ENCODE results near the gene TUBB.

The TUBB gene

DNA sequence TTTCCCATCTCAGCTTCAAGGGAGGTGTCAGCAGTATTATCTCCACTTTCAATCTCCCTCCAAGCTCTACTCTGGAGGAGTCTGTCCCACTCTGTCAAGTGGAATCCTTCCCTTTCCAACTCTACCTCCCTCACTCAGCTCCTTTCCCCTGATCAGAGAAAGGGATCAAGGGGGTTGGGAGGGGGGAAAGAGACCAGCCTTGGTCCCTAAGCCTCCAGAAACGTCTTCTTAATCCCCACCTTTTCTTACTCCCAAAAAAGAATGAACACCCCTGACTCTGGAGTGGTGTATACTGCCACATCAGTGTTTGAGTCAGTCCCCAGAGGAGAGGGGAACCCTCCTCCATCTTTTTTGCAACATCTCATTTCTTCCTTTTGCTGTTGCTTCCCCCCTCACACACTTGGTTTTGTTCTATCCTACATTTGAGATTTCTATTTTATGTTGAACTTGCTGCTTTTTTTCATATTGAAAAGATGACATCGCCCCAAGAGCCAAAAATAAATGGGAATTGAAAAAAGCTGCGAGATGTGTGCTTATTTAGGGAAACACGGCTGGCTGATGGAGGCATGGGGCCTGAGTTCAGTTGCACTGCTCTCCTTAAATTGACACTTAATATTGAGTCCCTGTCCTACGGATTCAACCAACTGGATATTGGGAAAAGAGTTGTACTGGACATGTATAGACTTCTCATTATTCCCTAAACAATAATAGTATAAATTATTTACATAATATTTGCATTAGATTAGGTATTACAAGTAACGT lies 4.9 kb downstream of the TUBB start:
- no peak for DNase-seq (ENCODE audit: low spot score)

DNA sequence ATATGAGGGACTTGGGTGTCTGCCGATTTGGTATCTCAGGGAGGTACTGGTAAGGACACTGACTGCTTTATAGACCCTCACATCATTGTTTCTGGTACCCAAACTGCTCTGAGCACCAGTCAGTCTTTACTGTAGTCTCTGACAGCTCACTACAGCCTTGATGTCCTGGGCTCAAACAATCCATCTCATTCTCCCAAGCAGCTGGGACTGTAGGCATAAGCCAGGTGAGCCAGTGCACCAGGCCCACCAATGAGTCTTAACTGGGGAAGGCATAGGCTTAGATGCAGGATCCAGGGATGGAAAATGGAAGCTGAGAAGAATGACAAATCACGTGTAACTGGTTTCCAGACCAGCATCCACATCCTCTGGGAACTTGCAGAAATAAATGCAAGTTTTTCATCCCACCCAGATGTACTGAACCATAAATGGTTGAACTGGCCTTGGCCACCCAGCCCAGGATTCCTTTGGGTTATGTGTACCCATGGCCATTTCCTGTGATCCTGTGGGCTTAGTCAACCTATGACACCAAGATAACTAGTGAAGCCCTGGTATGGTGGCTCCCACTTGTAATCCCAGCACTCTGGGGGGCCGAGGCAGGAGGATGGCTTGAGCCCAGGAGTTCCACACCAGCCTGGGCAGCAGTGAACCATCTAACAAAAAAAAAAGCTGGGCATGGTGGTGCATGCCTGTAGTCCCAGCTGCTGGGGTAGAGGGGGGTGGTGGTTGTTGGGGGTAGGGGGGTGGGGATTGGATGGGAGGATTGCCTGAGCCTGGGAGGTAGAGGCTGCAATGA lies 5.8 kb downstream of the TUBB start:
- in situ Hi-C loops (cut with MboI; ENCODE audit: low sequenced_read_pairs, unreplicated experiment) = loop anchor here (5.0 kb wide), 1 partner anchor 54 kb away; the partner anchor contains the start of gene DHX16
- TF ChIP-seq, protein P1, sequence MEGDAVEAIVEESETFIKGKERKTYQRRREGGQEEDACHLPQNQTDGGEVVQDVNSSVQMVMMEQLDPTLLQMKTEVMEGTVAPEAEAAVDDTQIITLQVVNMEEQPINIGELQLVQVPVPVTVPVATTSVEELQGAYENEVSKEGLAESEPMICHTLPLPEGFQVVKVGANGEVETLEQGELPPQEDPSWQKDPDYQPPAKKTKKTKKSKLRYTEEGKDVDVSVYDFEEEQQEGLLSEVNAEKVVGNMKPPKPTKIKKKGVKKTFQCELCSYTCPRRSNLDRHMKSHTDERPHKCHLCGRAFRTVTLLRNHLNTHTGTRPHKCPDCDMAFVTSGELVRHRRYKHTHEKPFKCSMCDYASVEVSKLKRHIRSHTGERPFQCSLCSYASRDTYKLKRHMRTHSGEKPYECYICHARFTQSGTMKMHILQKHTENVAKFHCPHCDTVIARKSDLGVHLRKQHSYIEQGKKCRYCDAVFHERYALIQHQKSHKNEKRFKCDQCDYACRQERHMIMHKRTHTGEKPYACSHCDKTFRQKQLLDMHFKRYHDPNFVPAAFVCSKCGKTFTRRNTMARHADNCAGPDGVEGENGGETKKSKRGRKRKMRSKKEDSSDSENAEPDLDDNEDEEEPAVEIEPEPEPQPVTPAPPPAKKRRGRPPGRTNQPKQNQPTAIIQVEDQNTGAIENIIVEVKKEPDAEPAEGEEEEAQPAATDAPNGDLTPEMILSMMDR (IDR thresholded peaks at IDR 0.05; ENCODE audit: borderline replicate concordance, control extremely low read depth, extremely low read depth, insufficient read depth, missing control alignments) = no peak

More for the DNA sequence above, 4.9 kb downstream of the TUBB start:
- in situ Hi-C loops (cut with MboI; ENCODE audit: low sequenced_read_pairs, unreplicated experiment) = loop anchor here (5.0 kb wide), 1 partner anchor 53 kb away; the partner anchor contains the start of gene DHX16
- TF ChIP-seq, protein P1 (IDR thresholded peaks at IDR 0.05; ENCODE audit: borderline replicate concordance, control extremely low read depth, extremely low read depth, insufficient read depth, missing control alignments) = no peak

DNA sequence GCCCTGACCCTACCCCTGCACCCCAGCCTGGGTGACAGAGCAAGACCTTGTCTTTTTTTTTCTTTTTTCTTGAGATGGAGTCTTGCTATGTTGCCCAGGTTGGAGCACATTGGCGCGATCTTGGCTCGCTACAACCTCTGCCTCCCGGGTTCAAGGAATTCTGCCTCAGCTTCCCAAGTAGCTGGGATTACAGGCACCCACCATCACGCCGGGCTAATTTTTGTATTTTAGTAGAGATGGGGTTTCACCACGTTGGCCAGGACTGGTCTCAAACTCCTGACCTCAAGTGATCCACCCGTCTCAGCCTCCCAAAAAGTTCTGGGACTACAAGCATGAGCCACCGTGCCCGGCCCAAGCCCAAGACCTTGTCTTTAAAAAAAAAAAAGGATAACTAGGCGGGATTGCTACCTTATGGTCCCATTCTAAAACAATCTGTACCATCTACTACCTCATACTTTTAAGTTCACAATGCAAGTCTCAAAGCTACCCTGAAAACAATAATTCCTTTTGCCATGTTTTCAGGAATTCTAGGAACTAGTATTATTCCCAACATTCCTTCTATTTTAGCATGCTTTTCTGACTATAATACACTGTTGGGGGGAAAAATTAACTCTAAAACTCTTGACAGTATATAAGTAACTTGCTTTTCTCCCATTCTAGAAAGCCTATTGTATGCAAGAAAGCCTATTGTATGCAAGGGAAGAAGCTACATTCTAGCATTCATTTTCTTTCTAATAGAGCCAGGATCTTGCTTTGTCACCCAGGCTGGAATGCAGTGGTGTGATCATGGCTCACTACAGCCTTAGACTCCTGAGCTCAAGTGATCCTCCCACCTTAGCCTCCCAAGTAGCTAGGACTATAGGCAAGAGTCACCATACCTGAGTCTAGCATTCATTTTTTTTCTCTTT lies 6.6 kb downstream of the TUBB start:
- TF ChIP-seq, protein P1 (IDR thresholded peaks at IDR 0.05; ENCODE audit: borderline replicate concordance, control extremely low read depth, extremely low read depth, insufficient read depth, missing control alignments) = no peak

More for the DNA sequence above, 5.8 kb downstream of the TUBB start:
- DNase-seq (ENCODE audit: low spot score) = no peak

DNA sequence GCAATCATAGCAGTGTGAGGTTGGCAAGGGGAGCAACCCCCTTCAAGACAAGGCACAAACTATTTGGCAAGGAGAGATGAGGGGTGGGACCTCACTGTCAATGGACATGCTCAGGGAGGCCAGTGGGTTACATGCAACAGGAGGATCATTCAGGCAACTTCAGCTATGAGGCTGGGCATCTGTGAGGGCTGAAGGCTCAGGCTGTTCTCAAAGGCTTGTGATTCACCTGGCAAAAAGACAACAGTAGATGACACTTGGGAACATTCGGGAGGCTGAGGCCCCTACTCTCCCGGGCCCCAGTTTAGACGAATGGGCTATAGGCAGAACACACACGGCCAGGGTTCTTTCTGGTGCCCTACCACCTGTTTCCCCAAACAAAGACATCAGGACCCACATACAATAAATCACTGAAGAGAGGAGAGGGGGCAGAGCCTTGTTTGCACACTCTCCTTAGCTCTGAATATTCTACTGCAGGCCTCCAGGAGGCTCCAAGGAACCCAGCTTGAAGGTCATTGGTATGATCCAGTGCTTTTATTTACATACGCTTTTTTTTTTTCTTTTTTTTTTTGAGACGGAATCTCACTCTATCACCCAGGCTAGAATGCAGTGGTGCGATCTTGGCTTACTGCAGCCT lies 7.9 kb downstream of the TUBB start:
- in situ Hi-C loops (cut with MboI; ENCODE audit: low sequenced_read_pairs, unreplicated experiment) = loop anchor here (5.0 kb wide), 1 partner anchor 56 kb away; the partner anchor contains the start of gene DHX16
- no peak for DNase-seq (ENCODE audit: low spot score)
- TF ChIP-seq, protein P1 (IDR thresholded peaks at IDR 0.05; ENCODE audit: borderline replicate concordance, control extremely low read depth, extremely low read depth, insufficient read depth, missing control alignments) = no peak

More for the DNA sequence above, 6.6 kb downstream of the TUBB start:
- DNase-seq (ENCODE audit: low spot score) = no peak
- in situ Hi-C loops (cut with MboI; ENCODE audit: low sequenced_read_pairs, unreplicated experiment) = loop anchor here (5.0 kb wide), 1 partner anchor 54 kb away; the partner anchor contains the start of gene DHX16

DNA sequence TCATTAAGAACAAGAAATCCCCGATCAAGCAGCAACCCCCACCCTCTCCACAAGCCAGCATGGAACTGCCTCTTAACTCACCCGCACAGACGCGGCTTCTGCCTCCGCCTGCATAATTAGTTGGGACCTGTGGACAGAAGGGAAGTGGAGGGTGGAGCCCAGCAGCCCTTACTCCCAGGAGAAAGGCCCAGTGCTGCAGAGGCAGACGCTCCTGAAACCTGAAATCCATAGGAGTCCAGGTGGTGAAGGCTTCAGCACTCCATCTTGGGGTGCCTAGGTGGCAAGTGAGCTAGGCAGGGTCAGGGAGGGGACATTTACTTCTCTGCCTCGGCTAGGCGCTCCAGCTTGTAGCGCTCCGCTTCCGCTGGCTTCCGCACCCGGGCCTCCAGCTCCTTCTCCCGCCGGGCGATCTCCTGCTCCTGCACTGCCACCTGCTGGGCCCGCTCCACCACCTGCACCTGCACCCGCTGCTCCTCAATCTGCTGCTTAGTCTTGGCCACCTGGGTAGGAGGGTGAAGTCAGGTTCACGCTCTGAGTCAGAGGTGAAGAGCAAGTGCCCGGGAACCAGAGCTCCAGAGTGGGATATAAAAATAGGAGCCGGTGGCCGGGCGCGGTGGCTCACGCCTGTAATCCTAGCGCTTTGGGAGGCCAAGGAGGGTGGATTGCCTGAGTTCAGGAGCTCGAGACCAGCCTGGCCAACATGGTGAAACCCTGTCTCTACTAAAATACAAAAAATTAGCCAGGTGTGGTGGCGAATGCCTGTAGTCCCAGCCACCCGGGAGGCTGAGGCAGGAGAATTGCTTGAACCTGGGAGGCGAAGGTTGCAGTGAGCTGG lies 10.7 kb downstream of the TUBB start:
- TF ChIP-seq, protein P1 (IDR thresholded peaks at IDR 0.05; ENCODE audit: borderline replicate concordance, control extremely low read depth, extremely low read depth, insufficient read depth, missing control alignments) = peak; percentile 91
- in situ Hi-C loops (cut with MboI; ENCODE audit: low sequenced_read_pairs, unreplicated experiment) = no loop called here
- peak; percentile 80 for DNase-seq (ENCODE audit: low spot score)
